GM23248 (cell line): ENCODE measurements around the gene KCNG1. TPM values are rescaled to one million over a fixed set of nuclear protein-coding genes. Genes with fewer than 3 reads are reported as not detected.

Experiments
- DNase-seq: peaks from one replicate; pipeline ENCODE4 v3.0.0-alpha.2; 2015
- H2AFZ ChIP-seq: fragments of 200-600 bp; sonication (generic); 2 replicates; pipeline ENCODE4 v1.6.1; 2016; ENCODE audit warnings: antibody characterized with exemption
- H3F3A ChIP-seq: fragments of 200-600 bp; sonication (generic); 2 replicates; pipeline ENCODE4 v1.6.1; 2016; ENCODE audit warnings: mild to moderate bottlenecking, antibody characterized with exemption, mixed run types; ENCODE audit not compliant: insufficient read depth
- H3K27ac ChIP-seq: fragments of 200-600 bp; sonication (generic); 2 replicates; pipeline ENCODE4 v1.5.1; 2016; ENCODE audit warnings: mild to moderate bottlenecking
- H3K27me3 ChIP-seq: fragments of 200-600 bp; sonication (generic); replicated peaks from 2 replicates; pipeline ENCODE4 v1.6.1; 2016; ENCODE audit warnings: mild to moderate bottlenecking; ENCODE audit not compliant: insufficient read depth
- H3K36me3 ChIP-seq: fragments of 200-600 bp; sonication (generic); 2 replicates; pipeline ENCODE4 v1.6.1; 2016; ENCODE audit warnings: low read depth, mild to moderate bottlenecking
- H3K4me1 ChIP-seq: fragments of 200-600 bp; sonication (generic); 2 replicates; pipeline ENCODE4 v1.6.1; 2016; ENCODE audit warnings: mild to moderate bottlenecking; ENCODE audit not compliant: insufficient read depth
- H3K4me2 ChIP-seq: fragments of 200-600 bp; sonication (generic); one replicate; pipeline ENCODE4 v1.6.1; 2016; ENCODE audit warnings: mild to moderate bottlenecking; ENCODE audit not compliant: unreplicated experiment
- H3K4me3 ChIP-seq: fragments of 200-600 bp; sonication (generic); 2 replicates; pipeline ENCODE4 v1.5.1; 2016; ENCODE audit warnings: mild to moderate bottlenecking
- H3K79me2 ChIP-seq: fragments of 200-600 bp; sonication (generic); 2 replicates; pipeline ENCODE4 v1.6.1; 2016; ENCODE audit warnings: mild to moderate bottlenecking; ENCODE audit not compliant: insufficient read depth
- H3K9ac ChIP-seq: fragments of 200-600 bp; sonication (generic); 2 replicates; pipeline ENCODE4 v1.6.1; 2016; ENCODE audit warnings: mild to moderate bottlenecking
- H3K9me2 ChIP-seq: fragments of 200-600 bp; sonication (generic); 2 replicates; pipeline ENCODE4 v1.6.1; 2016; ENCODE audit warnings: mixed run types, mild to moderate bottlenecking, moderate library complexity; ENCODE audit not compliant: insufficient read depth
- H3K9me3 ChIP-seq: fragments of 200-600 bp; sonication (generic); one replicate; pipeline ENCODE4 v1.6.1; 2017; ENCODE audit warnings: low read depth
- H4K20me1 ChIP-seq: fragments of 200-600 bp; sonication (generic); 2 replicates; pipeline ENCODE4 v1.6.0; 2016; ENCODE audit not compliant: insufficient read depth
- EZH2 ChIP-seq: fragments of 200-600 bp; sonication (generic); IDR thresholded peaks from 2 replicates; pipeline ENCODE4 v1.6.1; 2018; ENCODE audit warnings: antibody characterized with exemption, mild to moderate bottlenecking; ENCODE audit not compliant: insufficient read depth, poor library complexity, severe bottlenecking
- EZH2phosphoT487 ChIP-seq: fragments of 200-600 bp; sonication (generic); IDR thresholded peaks from 2 replicates; pipeline ENCODE4 v1.6.1; 2018; ENCODE audit warnings: antibody characterized with exemption, moderate library complexity, mild to moderate bottlenecking, low read depth; ENCODE audit not compliant: insufficient read depth
- WGBS, 2 experiments: methylation state at CpG; one replicate each; pipeline ENCODE4 v1.1.6; 2015 to 2017; ENCODE audit warnings: low lambda C conversion rate in 2 of 2, low coverage in 1 of 2; ENCODE audit errors: missing lambda C conversion rate in 2 of 2; 5-methylcytosine and 5-hydroxymethylcytosine counted together
- in situ Hi-C: fragments of 300-500 bp; cut with MboI; formaldehyde crosslinking; loops from 2 replicates; pipeline ENCODE4 v1.15.0; 2020
- polyA plus RNA-seq: library from polyadenylated mRNA; unstranded; fragments of >200 nt; fragmentation: Nextera tagmentation; extraction: Ambion mirVana; gene quantifications from 2 replicates; pipeline ENCODE4 v1.2.1, GENCODE V29; 2016
- total RNA-seq: library from RNA; depleted of rRNA; stranded (reverse); fragments of >200 nt; shearing (Covaris generic); gene quantifications from 2 replicates; pipeline ENCODE4 v1.2.3, GENCODE V29; 2014

The KCNG1 gene
- total and polyA plus RNA-seq, 2 experiments from 2014 or later: 10.4 to 29.0 TPM

DNA sequence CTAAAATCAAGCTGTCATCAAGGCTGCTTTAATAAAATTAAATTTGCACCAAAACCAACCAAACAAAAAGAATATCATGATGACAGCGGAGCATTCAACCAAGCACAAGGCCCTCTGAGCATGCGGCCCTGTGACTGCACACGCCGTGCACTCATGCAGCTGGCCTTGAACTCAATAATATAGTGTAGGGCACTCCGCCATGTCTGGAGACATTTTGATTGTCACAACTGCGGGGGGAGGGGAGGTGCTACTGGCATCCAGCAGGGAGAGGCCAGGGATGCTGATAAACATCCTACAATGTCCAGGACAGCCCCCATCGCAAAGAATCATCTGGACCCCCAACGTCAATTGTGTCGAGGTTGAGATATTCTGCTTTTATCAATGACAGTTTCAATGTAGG is 54.6 kb downstream of the KCNG1 start:
- Histone ChIP-seq H3K27ac (no peak overlapping the region), H3K9me3 (no peaks in the 10 kb centered on the region), H3K36me3 (no peaks in the 10 kb centered on the region), H3K27me3 (no peaks in the 10 kb centered on the region), H3F3A (0 out of 2 replicates have a peak, but pooled peaks cover 8% of the 10 kb centered on the region), H3K79me2 (no peaks in the 10 kb centered on the region), H3K9me2 (no peaks in the 10 kb centered on the region), H3K4me1 (no peaks in the 10 kb centered on the region), H4K20me1 (no peaks in the 10 kb centered on the region), H3K4me3 (no peak overlapping the region), H3K9ac (no peak overlapping the region), H2AFZ (no peak overlapping the region), H3K4me2 (no peak overlapping the region)
- TF ChIP-seq EZH2phosphoT487 (no peak), EZH2 (no peak)
- WGBS, 2 experiments: 71 to 72% methylated on average over 9 of the region's 9 CpGs
- in situ Hi-C loops: no loop called here
- DNase-seq: no peak

DNA sequence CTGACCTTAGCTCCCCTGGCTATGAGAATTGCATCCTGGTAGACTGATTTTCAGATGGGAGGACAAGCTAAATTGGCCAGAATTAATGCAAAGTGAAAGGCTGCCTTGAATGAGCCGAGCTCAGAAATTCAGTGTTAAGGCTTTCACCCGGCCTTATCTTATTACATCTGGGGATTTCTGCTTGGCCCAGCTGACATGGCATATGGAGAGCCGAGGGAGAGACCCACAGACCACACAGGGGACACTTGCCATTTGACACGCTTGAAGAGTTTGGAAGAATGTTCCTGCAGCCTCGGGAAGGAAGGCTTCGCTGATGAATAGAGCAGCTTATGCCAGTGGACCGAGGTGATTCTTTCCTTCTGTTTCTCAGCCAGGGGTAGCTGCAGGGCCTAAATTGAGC is 55.3 kb downstream of the KCNG1 start:
- H3K4me2 ChIP-seq: no peak overlapping the region
- DNase-seq: no peak

DNA sequence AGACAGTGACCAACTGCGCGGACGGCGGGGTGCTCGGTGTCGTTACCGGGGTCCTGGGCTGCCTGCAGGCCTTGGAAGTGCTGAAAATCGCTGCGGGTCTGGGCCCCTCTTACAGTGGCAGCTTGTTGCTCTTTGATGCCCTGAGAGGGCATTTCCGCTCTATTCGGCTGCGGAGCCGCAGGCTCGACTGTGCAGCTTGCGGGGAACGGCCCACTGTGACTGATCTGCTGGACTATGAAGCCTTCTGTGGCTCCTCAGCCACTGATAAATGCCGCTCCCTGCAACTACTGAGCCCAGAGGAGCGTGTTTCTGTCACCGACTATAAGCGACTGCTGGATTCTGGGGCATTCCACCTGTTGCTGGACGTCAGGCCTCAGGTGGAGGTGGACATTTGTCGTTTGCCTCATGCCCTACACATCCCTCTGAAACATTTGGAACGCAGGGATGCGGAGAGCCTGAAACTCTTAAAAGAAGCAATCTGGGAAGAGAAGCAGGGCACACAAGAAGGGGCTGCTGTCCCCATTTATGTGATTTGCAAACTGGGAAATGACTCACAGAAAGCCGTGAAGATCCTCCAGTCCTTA is 63.3 kb downstream of the KCNG1 start:
- Histone ChIP-seq H3K27me3 (no peaks in the 10 kb centered on the region), H3K4me1 (peaks cover 41% of the 10 kb centered on the region), H4K20me1 (peaks cover 4% of the 10 kb centered on the region; the same call in 1 of the 2 replicates), H3K9ac (peak overlapping the region; percentile 97), H3K4me3 (peak overlapping the region; percentile 88), H3K4me2 (peak overlapping the region; percentile 88), H3F3A (0 out of 2 replicates have a peak, but pooled peaks cover 9% of the 10 kb centered on the region), H3K27ac (peak overlapping the region; percentile 92), H3K9me3 (no peaks in the 10 kb centered on the region), H3K36me3 (peaks cover 10% of the 10 kb centered on the region; the same call in 1 of the 2 replicates), H3K79me2 (peaks cover 79% of the 10 kb centered on the region), H3K9me2 (no peaks in the 10 kb centered on the region), H2AFZ (peak overlapping the region; percentile 84; the same call in 1 of the 2 replicates)
- TF ChIP-seq EZH2phosphoT487: no peak
- TF ChIP-seq EZH2: no peak
- DNase-seq: no peak
- in situ Hi-C loops: no loop called here
- WGBS, 2 experiments: 54% methylated on average over 25 of the region's 25 CpGs

More for the DNA sequence above, 55.3 kb downstream of the KCNG1 start:
- no peaks in the 10 kb centered on the region for H3K27me3 ChIP-seq
- 45 to 46% methylated on average over 7 of the region's 7 CpGs for WGBS, 2 experiments
- H3K36me3 ChIP-seq: no peaks in the 10 kb centered on the region
- no peaks in the 10 kb centered on the region for H3K9me3 ChIP-seq
- H3K79me2 ChIP-seq: peaks cover 5% of the 10 kb centered on the region; the same call in 1 of the 2 replicates
- H3K9me2 ChIP-seq: no peaks in the 10 kb centered on the region
- no peak overlapping the region for H3K27ac ChIP-seq
- 0 out of 2 replicates have a peak, but pooled peaks cover 9% of the 10 kb centered on the region for H3F3A ChIP-seq
- no peak overlapping the region for H3K9ac ChIP-seq
- TF ChIP-seq EZH2 (no peak), EZH2phosphoT487 (no peak)
- no peaks in the 10 kb centered on the region for H3K4me1 ChIP-seq
- in situ Hi-C loops: no loop called here
- no peak overlapping the region for H3K4me3 ChIP-seq
- no peak overlapping the region for H2AFZ ChIP-seq
- no peaks in the 10 kb centered on the region for H4K20me1 ChIP-seq

DNA sequence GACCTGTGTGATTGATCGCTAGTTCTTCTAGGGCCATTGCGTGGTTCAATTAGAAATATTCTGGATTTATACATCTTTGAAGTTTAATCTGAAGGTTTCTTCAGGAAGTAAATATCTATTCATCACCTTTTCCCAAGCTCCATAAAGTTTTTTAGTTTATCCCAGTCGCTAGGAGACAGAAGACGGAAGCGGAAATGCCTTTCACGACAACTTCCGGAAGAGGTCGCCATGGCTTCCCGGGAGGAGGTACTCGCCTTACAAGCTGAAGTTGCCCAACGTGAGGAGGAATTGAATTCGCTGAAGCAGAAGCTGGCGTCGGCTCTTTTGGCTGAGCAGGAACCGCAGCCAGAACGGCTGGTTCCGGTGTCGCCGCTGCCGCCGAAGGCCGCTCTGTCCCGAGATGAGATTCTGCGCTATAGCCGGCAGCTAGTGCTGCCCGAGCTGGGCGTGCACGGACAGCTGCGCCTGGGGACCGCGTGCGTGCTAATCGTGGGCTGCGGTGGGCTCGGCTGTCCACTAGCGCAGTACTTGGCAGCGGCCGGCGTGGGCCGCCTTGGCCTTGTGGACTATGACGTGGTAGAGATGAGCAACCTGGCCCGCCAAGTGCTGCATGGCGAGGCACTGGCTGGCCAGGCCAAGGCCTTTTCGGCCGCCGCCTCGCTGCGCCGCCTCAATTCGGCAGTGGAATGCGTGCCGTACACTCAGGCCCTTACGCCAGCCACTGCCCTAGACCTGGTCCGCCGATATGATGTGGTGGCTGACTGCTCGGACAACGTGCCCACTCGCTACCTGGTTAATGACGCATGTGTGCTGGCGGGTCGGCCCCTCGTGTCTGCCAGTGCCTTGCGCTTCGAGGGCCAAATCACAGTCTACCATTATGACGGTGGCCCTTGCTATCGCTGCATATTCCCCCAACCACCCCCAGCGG is 64.0 kb downstream of the KCNG1 start, which contains the start of gene MOCS3:
Gene MOCS3, plus strand, starts transcription at position 204 of the 928 bp plus-strand sequence. Its CDS starts 25 bp downstream, at position 229.
- WGBS, 2 experiments: 1 to 2% methylated on average over 66 of the region's 67 CpGs
- H3K79me2 ChIP-seq: peaks cover 86% of the 10 kb centered on the region
- peaks cover 18% of the 10 kb centered on the region; the same call in 1 of the 2 replicates for H3K36me3 ChIP-seq
- H3K27me3 ChIP-seq: no peaks in the 10 kb centered on the region
- peak within 1 kb of the TSS; percentile 92 for H3K27ac ChIP-seq
- H3K4me2 ChIP-seq: peak within 1 kb of the TSS; percentile 88
- H3K9me3 ChIP-seq: no peaks in the 10 kb centered on the region
- no peak for TF ChIP-seq EZH2phosphoT487
- no peak for TF ChIP-seq EZH2
- H3F3A ChIP-seq: 0 out of 2 replicates have a peak, but pooled peaks cover 7% of the 10 kb centered on the region
- no peaks in the 10 kb centered on the region for H3K9me2 ChIP-seq
- H3K9ac ChIP-seq: peak within 1 kb of the TSS; percentile 97
- peak within 1 kb of the TSS; percentile 84 for H2AFZ ChIP-seq
- in situ Hi-C loops: no loop called here
- peak within 1 kb of the TSS; percentile 88 for H3K4me3 ChIP-seq
- peaks cover 4% of the 10 kb centered on the region; the same call in 1 of the 2 replicates for H4K20me1 ChIP-seq
- peaks cover 41% of the 10 kb centered on the region for H3K4me1 ChIP-seq
- DNase-seq: peak; percentile 97
